Right lobe of liver (tissue), 6 donors: Measurements from ENCODE around the gene STXBP6. TPM values are rescaled to one million over a fixed set of nuclear protein-coding genes. Genes with fewer than 3 reads are reported as not detected.

Experiments used
- ATAC-seq, 4 donors: fragments of 200-7000 bp; cut with Tn5 transposase; one replicate each; pipeline ENCODE4 v1.9.1; 2020; ENCODE audit warnings: mild to moderate bottlenecking in 4 of 4, moderate library complexity in 4 of 4
- DNase-seq, 3 donors: peaks; one replicate each; pipeline ENCODE4 v3.0.0-alpha.2; 2020
- H3K27ac ChIP-seq, 3 donors: fragments of 200-600 bp; one replicate each; pipeline ENCODE4 v1.8.0; 2022
- H3K27me3 ChIP-seq, 2 donors: fragments of 200-600 bp; one replicate each; pipeline ENCODE4 v1.8.0; 2022
- H3K36me3 ChIP-seq, 4 donors: fragments of 200-600 bp; sonication (generic) in 1 of 4; one replicate each; pipeline versions ENCODE4 v1.5.1 to v1.8.0; 2017 to 2022; ENCODE audit warnings: control low read depth in 1 of 4
- H3K4me1 ChIP-seq, 4 donors: fragments of 200-600 bp; sonication (generic) in 1 of 4; one replicate each; pipeline versions ENCODE4 v1.5.1 to v1.8.0; 2017 to 2022; ENCODE audit warnings: control low read depth in 1 of 4
- H3K4me3 ChIP-seq, 3 donors: fragments of 200-600 bp; one replicate each; pipeline ENCODE4 v1.8.0; 2022
- H3K9me3 ChIP-seq, 4 donors: fragments of 200-600 bp; sonication (generic) in 1 of 4; one replicate each; pipeline versions ENCODE4 v1.5.1 to v1.8.0; 2017 to 2022; ENCODE audit warnings: control low read depth in 1 of 4
- POLR2A ChIP-seq: fragments of 450-650 bp; IDR thresholded peaks from one replicate; pipeline ENCODE4 v1.6.1; 2017; ENCODE audit warnings: antibody characterized with exemption, mild to moderate bottlenecking
- WGBS: methylation state at CpG from one replicate; pipeline ENCODE4 v1.1.6; 2018; ENCODE audit warnings: low coverage, low lambda C conversion rate; ENCODE audit not compliant: insufficient coverage; ENCODE audit errors: missing lambda C conversion rate; 5-methylcytosine and 5-hydroxymethylcytosine counted together
- intact Hi-C, 2 donors: fragments of 100-400 bp; cut with DNase I; formaldehyde crosslinking; loops; one replicate each; pipeline versions ENCODE4 v1.11.2 to v1.14.1; 2022
- total RNA-seq, 6 experiments: library from RNA; depleted of rRNA in 2 of 6; stranded (reverse); fragments of >200 nt in 2 of 6; fragmentation: NEBNext Ultra II Directional in 3 of 6; extraction: Animal tissue kit (Norgen Biotek cat#: 25700) in 3 of 6; gene quantifications; one replicate each; pipeline versions ENCODE4 v1.1.0 to v1.2.4, GENCODE V29; 2016 to 2023
- TF ChIP-seq, protein P1 (sequence below), 4 donors: fragments of 200-600 bp in 3 of 4; fragments of 450-650 bp in 1 of 4; IDR thresholded peaks; one replicate each; pipeline versions ENCODE4 v1.5.1 to v1.8.0; 2016 to 2022; ENCODE audit warnings: antibody characterized with exemption in 4 of 4, mild to moderate bottlenecking in 2 of 4
- donor health status: DM: no; HTN: yes; CAD: no.
- donor health status: DM: no; HTN: no; CAD: no.
- donor health status: DM: no; HTN: no; CAD: no.
- donor health status: DM: no; HTN: yes; CAD: no.
- donor health status: DM: no; HTN: yes; CAD: no.

STXBP6 gene
- total RNA-seq, 6 experiments from 2014 or later: 0.55 to 1.7 (median 1.1) TPM

DNA sequence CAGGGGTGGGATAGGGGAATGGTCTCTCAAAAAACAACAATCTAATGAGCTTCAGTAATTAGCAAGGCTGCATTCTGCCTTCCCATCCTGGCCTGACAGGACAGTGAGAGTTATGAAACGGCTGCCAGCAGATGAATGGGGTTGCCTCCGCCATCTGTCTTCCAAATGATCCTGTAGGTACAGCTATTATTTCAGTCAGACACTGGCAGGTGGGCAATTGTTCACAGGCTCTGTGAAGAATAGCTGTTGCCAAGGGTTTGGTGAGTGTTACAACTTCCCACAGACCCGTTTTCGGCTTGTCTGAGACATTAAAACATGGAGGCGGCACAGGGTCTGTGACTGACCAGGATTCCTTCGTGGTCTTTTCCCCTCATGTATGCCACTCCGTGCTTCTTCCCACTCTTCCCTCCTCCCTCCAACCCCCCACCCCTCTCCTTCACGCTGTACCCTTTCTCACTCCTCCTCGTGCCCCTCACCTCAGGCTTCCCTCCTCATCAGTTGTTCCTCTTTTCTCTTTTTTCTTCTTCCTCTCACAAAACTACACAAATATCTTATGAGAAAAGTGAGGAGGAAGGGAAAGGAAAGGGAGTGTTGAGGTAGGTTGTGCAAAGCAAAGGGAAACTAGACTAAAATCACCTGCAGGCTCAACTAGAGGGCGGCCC, 255.2 kb downstream of the STXBP6 start:
- 65% methylated on average over 8 of the region's 10 CpGs for WGBS
- Histone ChIP-seq H3K9me3 (no peaks in the 10 kb centered on the region), H3K4me1 (no peaks in the 10 kb centered on the region), H3K27ac (no peak overlapping the region), H3K4me3 (no peak overlapping the region), H3K36me3 (no peaks in the 10 kb centered on the region), H3K27me3 (no peaks in the 10 kb centered on the region)
- ATAC-seq (no peak), DNase-seq (no peak)
- TF ChIP-seq POLR2A: no peak
- intact Hi-C loops: no loop called here

GRCh38 chr14:24790196-24790595, 259.8 kb downstream of the STXBP6 start:
- 75% methylated on average over 3 of the region's 3 CpGs for WGBS
- intact Hi-C loops: no loop called here
- Histone ChIP-seq H3K4me1 (no peaks in the 10 kb centered on the region), H3K27me3 (no peaks in the 10 kb centered on the region), H3K4me3 (no peak overlapping the region), H3K27ac (no peak overlapping the region), H3K9me3 (no peaks in the 10 kb centered on the region), H3K36me3 (no peaks in the 10 kb centered on the region)
- DNase-seq (no peak), ATAC-seq (no peak)
- TF ChIP-seq POLR2A: no peak
- TF ChIP-seq, protein P1, sequence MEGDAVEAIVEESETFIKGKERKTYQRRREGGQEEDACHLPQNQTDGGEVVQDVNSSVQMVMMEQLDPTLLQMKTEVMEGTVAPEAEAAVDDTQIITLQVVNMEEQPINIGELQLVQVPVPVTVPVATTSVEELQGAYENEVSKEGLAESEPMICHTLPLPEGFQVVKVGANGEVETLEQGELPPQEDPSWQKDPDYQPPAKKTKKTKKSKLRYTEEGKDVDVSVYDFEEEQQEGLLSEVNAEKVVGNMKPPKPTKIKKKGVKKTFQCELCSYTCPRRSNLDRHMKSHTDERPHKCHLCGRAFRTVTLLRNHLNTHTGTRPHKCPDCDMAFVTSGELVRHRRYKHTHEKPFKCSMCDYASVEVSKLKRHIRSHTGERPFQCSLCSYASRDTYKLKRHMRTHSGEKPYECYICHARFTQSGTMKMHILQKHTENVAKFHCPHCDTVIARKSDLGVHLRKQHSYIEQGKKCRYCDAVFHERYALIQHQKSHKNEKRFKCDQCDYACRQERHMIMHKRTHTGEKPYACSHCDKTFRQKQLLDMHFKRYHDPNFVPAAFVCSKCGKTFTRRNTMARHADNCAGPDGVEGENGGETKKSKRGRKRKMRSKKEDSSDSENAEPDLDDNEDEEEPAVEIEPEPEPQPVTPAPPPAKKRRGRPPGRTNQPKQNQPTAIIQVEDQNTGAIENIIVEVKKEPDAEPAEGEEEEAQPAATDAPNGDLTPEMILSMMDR (IDR thresholded peaks at IDR 0.05): no peak

DNA sequence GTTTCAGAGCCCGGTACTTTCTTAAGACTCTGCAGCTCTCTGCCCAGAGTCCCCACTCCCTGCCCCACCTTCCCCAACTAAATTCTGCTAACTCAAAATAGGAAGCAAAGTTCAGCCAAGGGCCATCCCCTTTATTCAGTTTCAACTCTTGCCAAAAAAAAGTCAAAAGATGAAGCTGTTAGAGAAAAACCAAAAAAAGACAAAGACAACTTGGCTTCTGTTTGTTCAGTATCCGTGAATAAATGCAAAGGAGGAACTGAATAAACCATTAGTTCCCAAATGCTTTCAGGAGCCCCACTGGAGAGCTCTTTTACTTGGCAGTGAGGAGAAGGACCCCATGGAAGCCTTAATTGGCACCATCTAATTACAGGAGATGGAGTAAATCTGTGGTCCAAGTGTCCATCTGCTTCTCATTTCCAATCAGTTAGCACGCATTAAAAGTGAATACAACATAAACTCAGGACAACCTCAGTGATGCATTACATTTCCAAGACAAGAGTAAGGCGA, 260.5 kb downstream of the STXBP6 start:
- intact Hi-C loops: no loop called here
- TF ChIP-seq, protein P1 (IDR thresholded peaks at IDR 0.05): no peak
- TF ChIP-seq POLR2A: no peak
- no peaks in the 10 kb centered on the region for H3K9me3 ChIP-seq
- no peaks in the 10 kb centered on the region for H3K4me1 ChIP-seq
- H3K27me3 ChIP-seq: no peaks in the 10 kb centered on the region
- no peak for DNase-seq
- no peaks in the 10 kb centered on the region for H3K36me3 ChIP-seq
- H3K4me3 ChIP-seq: no peak overlapping the region
- ATAC-seq: no peak
- WGBS: 47% methylated on average over 4 of the region's 4 CpGs
- no peak overlapping the region for H3K27ac ChIP-seq

GRCh38 chr14:24785698-24786097, 264.2 kb downstream of the STXBP6 start:
- H3K27me3 ChIP-seq: no peaks in the 10 kb centered on the region
- WGBS: 44% methylated on average over 1 of the region's 1 CpG
- no peak for DNase-seq
- no peaks in the 10 kb centered on the region for H3K4me1 ChIP-seq
- no peak overlapping the region for H3K4me3 ChIP-seq
- H3K27ac ChIP-seq: no peak overlapping the region
- H3K36me3 ChIP-seq: no peaks in the 10 kb centered on the region
- intact Hi-C loops: no loop called here
- H3K9me3 ChIP-seq: no peaks in the 10 kb centered on the region
- TF ChIP-seq, protein P1 (IDR thresholded peaks at IDR 0.05): no peak
- TF ChIP-seq POLR2A: no peak
- ATAC-seq: no peak

DNA sequence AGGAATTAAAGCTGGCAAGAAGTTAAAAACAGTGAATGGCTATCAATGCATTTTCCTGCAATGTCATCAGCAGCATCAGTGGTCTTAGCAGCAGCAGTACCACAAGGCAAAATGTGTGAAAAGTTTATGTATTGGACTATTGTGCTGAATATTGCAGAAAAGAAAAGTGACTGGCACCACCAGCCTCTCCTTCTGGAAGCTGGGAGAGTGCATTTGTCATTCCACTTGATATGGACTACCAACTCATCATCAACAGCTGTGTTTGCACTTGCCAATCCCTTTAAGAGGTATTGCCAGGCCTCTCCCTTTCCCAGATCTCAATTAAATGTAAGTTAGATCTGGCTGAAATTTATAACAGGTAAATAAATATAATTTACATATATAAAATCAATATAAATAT, 265.0 kb downstream of the STXBP6 start:
- no peaks in the 10 kb centered on the region for H3K4me1 ChIP-seq
- intact Hi-C loops: no loop called here
- no peak for ATAC-seq
- no peaks in the 10 kb centered on the region for H3K36me3 ChIP-seq
- H3K27ac ChIP-seq: no peak overlapping the region
- DNase-seq: no peak
- no peaks in the 10 kb centered on the region for H3K9me3 ChIP-seq
- no peaks in the 10 kb centered on the region for H3K27me3 ChIP-seq
- no peak overlapping the region for H3K4me3 ChIP-seq
- TF ChIP-seq, protein P1 (IDR thresholded peaks at IDR 0.05): no peak
- TF ChIP-seq POLR2A: no peak
